ENCODE results near the gene TWF2.
A peak's percentile ranks its signal among the peaks of the same experiment; 100 is the strongest.
"Not testable (repeated sequence)": the region's sequence is repeated elsewhere in the genome, so short reads cannot be mapped to it uniquely, and the experiment has no call there.

Gene TWF2

DNA sequence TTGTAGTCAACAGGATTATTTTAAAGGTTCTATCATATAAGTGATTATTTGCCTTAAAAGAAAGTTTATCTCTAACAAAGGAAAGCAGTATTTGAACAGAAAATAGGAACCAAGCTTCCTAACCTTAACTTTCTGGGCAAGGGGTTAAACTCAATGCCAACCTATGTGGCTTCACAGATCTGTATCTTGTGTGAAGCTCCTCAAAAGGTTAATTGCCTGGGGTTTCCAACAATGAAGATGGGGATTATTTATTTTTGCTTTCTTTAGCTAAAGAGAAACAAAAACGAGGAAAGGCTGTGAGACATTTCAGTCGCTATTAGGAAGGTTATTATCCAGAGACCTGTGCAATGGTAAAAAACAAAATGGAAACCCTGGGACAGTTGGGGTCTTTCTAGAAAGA lies 40.6 kb upstream of the TWF2 start:
- no peak for DNase-seq (ENCODE audit: low spot score)
- TF ChIP-seq, protein P1, sequence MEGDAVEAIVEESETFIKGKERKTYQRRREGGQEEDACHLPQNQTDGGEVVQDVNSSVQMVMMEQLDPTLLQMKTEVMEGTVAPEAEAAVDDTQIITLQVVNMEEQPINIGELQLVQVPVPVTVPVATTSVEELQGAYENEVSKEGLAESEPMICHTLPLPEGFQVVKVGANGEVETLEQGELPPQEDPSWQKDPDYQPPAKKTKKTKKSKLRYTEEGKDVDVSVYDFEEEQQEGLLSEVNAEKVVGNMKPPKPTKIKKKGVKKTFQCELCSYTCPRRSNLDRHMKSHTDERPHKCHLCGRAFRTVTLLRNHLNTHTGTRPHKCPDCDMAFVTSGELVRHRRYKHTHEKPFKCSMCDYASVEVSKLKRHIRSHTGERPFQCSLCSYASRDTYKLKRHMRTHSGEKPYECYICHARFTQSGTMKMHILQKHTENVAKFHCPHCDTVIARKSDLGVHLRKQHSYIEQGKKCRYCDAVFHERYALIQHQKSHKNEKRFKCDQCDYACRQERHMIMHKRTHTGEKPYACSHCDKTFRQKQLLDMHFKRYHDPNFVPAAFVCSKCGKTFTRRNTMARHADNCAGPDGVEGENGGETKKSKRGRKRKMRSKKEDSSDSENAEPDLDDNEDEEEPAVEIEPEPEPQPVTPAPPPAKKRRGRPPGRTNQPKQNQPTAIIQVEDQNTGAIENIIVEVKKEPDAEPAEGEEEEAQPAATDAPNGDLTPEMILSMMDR (IDR thresholded peaks at IDR 0.05; ENCODE audit: extremely low read depth, missing control alignments) = no peak

DNA sequence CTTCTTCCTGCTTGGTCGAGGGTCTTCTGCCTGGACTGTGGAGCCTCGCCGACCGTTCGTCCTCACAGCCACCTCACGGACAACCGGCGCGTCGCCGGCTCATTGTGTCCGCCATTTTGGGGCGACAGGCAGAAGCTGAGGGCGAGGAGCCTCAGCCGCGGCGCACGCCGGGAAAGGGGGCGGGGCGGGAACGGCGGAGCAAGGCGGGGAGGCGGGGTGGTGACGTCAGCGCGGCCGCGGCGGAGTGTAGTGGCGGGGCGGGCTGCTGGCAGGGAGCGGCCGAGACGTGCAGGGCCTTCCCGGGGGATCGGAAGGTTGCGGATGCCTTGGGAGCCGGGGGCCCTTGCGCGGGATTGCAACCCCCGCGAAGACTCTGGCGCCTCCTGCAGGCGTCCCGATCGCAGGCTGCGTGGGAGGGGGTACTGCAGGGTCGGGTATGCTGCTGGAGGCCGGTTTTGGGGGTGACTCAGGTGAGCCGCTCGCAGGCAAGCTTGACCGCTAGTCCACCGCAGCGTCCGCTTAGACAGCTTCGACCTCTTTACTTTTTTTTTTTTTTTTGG lies 39.6 kb upstream of the TWF2 start, which contains the start of gene WDR82:
Gene WDR82, minus strand, starts transcription at position 140 of the 560 bp plus-strand sequence. CDS start 288 bp downstream, outside the sequence.
- DNase-seq (ENCODE audit: low spot score) = peak; percentile 98
- TF ChIP-seq, protein P1 (IDR thresholded peaks at IDR 0.05; ENCODE audit: extremely low read depth, missing control alignments) = no peak

DNA sequence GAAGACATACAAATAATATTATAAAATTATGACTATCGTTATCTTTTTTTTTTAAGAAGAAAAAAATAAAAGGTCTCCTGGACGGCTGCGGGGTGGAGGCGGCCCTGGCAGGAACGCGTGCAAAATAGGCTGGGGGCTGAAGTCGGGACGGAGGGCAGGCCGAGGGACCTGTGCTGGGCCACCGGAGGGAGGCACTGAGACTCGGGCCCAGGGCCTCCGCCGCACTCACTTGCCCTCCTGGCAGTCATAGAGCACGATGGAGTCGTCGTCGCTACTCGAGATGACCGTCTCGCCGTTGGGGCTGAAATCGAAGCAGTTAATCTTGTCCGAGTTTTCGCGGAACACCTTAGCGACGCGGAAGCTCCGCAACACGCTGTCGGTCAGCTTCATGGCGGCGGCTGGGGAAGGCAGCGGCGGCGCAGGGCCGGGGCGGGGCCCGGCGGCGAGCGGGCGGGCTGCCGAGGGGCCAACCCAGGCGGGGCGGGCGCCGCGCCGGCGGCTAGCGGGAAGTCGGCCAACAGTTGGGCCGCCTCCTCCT lies 39.1 kb upstream of the TWF2 start:
- DNase-seq (ENCODE audit: low spot score) = peak; percentile 66
- TF ChIP-seq, protein P1 (IDR thresholded peaks at IDR 0.05; ENCODE audit: extremely low read depth, missing control alignments) = no peak

DNA sequence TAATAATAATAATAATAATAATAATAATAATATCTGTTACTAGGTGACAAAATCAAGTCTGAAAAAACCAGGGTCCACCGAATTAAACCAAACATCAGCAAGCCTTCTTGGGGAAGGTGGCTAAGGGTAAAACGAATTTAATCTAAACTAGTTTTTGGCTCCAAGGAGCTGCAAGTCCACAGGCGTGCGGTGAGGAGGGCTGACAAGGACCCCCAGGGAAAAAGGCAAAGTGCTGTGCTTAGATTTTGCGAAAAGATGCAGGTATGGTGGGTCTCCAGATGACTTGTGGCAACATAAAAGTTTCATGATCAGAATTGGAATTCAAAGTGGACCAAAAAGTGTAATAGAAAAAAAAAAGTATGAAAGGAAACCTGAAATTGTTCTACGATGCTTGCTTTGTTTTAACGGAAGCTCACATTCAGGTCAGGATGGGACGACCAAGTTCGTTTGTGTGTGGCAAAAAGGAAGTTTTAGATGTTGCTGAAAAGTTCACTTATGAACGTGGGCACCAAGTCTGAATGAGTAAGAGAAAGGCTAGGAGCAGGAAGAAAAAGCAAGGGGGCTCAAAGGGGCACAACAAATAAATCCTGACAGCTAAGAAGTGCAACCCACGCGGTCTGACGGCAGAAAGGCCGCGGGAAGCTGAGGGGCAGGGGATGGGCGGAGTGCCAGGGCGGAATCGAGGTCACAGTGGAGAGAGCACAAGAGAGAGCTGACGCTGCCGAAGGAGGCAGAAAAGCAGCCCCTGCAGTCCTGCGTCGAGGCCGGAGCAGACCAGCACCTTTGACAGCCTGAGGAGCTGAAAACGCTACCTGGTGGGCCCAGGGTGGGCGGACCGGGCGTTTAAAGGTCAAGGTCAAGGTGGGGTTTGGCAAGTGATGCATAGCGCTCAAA lies 38.4 kb upstream of the TWF2 start:
- peak; percentile 64 for DNase-seq (ENCODE audit: low spot score)
- TF ChIP-seq, protein P1 (IDR thresholded peaks at IDR 0.05; ENCODE audit: extremely low read depth, missing control alignments) = no peak

DNA sequence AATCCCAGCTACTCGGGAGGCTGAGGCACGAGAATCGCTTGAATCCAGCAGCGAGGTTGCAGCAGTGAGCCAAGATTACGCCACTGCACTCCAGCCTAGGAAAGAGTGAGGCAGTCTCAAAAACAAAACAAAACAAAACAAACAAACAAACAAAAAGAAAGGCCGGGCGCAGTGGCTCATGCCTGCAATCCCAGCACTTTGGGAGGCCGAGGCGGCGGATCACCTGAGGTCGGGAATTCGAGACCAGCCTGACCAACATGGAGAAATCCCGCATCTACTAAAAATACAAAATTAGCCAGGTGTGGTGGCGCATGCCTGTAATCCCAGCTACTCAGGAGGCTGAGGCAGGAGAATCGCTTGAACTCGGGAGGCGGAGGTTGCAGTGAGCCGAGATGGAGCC lies 35.8 kb upstream of the TWF2 start:
- DNase-seq (ENCODE audit: low spot score) = not testable (repeated sequence)

DNA sequence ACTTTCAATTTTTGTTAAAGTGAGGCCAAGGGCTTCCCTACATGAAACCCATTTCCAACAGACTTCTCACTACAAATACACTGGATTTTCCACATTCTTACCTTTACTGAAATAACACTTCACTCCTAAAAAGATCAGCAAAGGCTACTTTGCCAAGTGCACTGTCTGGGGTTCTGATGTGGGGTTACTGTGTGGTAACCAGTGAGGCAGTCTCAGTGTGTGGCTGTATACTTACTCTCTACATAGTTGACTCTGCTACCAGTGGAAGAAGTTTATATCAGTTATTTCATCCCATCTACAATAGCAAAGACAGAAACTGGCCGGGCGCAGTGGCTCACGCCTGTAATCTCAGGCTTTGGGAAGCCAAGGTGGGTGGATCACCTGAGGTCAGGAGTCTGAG lies 33.9 kb upstream of the TWF2 start:
- DNase-seq (ENCODE audit: low spot score) = no peak
- TF ChIP-seq, protein P1 (IDR thresholded peaks at IDR 0.05; ENCODE audit: extremely low read depth, missing control alignments) = no peak

DNA sequence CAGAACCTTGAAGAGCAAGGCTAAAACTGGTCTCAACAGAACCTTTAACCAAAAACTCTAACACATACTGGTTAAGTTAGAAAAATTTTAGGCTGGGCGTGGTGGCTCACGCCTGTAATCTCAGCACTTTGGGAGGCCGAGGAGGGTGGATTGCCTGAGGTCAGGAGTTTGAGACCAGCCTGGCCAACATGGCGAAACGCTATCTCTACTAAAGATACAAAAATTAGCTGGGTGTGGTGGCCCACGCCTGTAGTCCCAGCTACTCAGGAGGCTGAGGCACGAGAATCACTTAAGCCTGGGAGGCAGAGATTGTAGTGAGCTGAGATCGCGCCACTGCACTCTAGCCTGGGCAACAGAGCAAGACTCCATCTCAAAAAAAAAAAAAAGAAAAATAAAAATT lies 33.2 kb upstream of the TWF2 start:
- not testable (repeated sequence) for DNase-seq (ENCODE audit: low spot score)

DNA sequence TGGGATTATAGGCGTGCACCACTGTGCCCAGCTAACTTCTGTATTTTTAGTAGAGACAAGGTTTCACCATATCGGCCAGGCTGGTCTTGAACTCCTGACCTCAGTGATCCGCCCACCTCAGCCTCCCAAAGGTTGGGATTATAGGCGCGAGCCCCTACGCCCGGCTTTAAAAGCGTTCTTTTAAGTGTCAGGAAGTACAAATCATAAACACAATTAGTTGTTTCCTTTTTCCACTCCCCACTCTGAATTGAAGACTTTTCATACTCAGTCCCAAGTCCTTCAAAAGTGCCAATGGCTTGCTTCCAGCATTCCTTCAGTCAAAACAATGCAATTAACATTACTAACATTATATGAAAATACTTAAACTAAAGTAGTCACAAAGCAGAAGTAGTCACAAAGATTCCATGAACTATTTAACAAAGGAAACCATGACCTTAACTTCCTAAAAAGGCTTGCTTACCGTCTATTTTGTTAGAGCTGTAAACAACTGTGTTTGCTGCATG lies 31.3 kb upstream of the TWF2 start:
- TF ChIP-seq, protein P1 (IDR thresholded peaks at IDR 0.05; ENCODE audit: extremely low read depth, missing control alignments) = no peak
- no peak for DNase-seq (ENCODE audit: low spot score)

Data from GM20000 (cell line).